Adrenal gland (tissue), 19 donors: ENCODE results near the gene HMGN5. TPM values are rescaled to one million over a fixed set of nuclear protein-coding genes. Genes with fewer than 3 reads are reported as not detected.

Experiments
- DNase-seq, 7 donors: peaks; one replicate each; pipeline ENCODE4 v3.0.0-alpha.2; 2019 to 2020
- H3K27ac ChIP-seq, 5 donors: fragments of 200-600 bp; sonication (generic) in 4 of 5; 1 replicate in 3 of 5; 2 replicates in 2 of 5; pipeline versions ENCODE4 v1.5.1 to v1.8.0; 2016 to 2020; ENCODE audit warnings: mild to moderate bottlenecking in 1 of 5
- H3K27me3 ChIP-seq: fragments of 200-600 bp; 2 replicates; pipeline ENCODE4 v1.8.0; 2021
- H3K36me3 ChIP-seq, 2 donors: fragments of 200-600 bp; replicated peaks in 1 of 2; 1 replicate in 1 of 2; 2 replicates in 1 of 2; pipeline versions ENCODE4 v1.5.1 to v1.8.0; 2018 to 2022
- H3K4me1 ChIP-seq, 2 donors: fragments of 200-600 bp; replicated peaks in 1 of 2; 1 replicate in 1 of 2; 2 replicates in 1 of 2; pipeline versions ENCODE4 v1.5.1 to v1.8.0; 2018 to 2021
- H3K4me3 ChIP-seq, 4 donors: fragments of 200-600 bp; sonication (generic) in 3 of 4; one replicate each; pipeline ENCODE4 v1.5.1; 2016 to 2018
- H3K9me3 ChIP-seq, 3 donors: fragments of 200-600 bp; sonication (generic) in 1 of 3; replicated peaks in 1 of 3; 1 replicate in 2 of 3; 2 replicates in 1 of 3; pipeline versions ENCODE4 v1.5.1 to v1.8.0; 2016 to 2021
- CTCF ChIP-seq, 6 experiments: fragments of 450-650 bp in 4 of 6; fragments of 200-600 bp in 2 of 6; sonication (generic) in 1 of 6; IDR thresholded peaks; 1 replicate in 5 of 6; 2 replicates in 1 of 6; pipeline versions ENCODE4 v1.5.1 to v1.8.0; 2016 to 2021; ENCODE audit warnings: antibody characterized with exemption in 6 of 6, mild to moderate bottlenecking in 2 of 6, moderate library complexity in 1 of 6
- POLR2A ChIP-seq, 2 donors: fragments of 450-650 bp; IDR thresholded peaks; one replicate each; pipeline ENCODE4 v1.6.1; 2017; ENCODE audit warnings: antibody characterized with exemption in 2 of 2, mild to moderate bottlenecking in 2 of 2, moderate library complexity in 1 of 2
- WGBS, 4 donors: extraction: QIAGEN DNeasy Blood & Tissue Kit in 2 of 4; methylation state at CpG; one replicate each; pipeline versions ENCODE4 v1.1.5 to v1.1.7; 2013 to 2017; 5-methylcytosine and 5-hydroxymethylcytosine counted together
- intact Hi-C, 2 donors: fragments of 100-400 bp; cut with DNase I; formaldehyde crosslinking; loops; one replicate each; pipeline versions ENCODE4 v1.14.1 to v1.15.0; 2022 to 2023
- long read RNA-seq, 10 donors: library from polyadenylated mRNA in 3 of 10; unstranded in 2 of 10; stranded (forward) in 1 of 10; transcript quantifications; one replicate each; pipeline ENCODE4 v2.0.0 and lab custom pipeline, GENCODE V29; 2021 to 2026
- polyA plus RNA-seq, 3 donors: library from polyadenylated mRNA; stranded (reverse); fragments of 200-250 nt in 2 of 3; fragments of 350-450 nt in 1 of 3; fragmentation: Illumina TruSeq in 1 of 3; extraction: RNeasy Lipid Tissue Mini Kit (QIAGEN cat#74804) in 1 of 3; gene quantifications; one replicate each; pipeline ENCODE4 v1.2.3, GENCODE V29; 2013 to 2014
- total RNA-seq, 9 donors: library from RNA; depleted of rRNA in 4 of 9; stranded (reverse); fragments of >200 nt in 4 of 9; fragments of 120-200 nt in 1 of 9; fragmentation: NEBNext Ultra II Directional in 1 of 9; extraction: Animal tissue kit (Norgen Biotek cat#: 25700) in 1 of 9; gene quantifications; one replicate each; pipeline versions ENCODE4 v1.1.0 to v1.2.4, GENCODE V29; 2013 to 2023
- donor health status: healthy with polysubstance abuse.
- donor health status: Bipolar disorder and iron deficiency.
- donor health status: DM: yes; HTN: yes; CAD: no.
- donor health status: DM: no; HTN: no; CAD: no.
- donor health status: DM: no; HTN: no; CAD: no.
- donor health status: DM: yes; HTN: yes; CAD: no.

Gene HMGN5
- total RNA-seq (10 to 100 TPM in 1 of 9 donors, 1 to 10 TPM in 7, under 1 TPM in 1; 0.42 to 11.3 (median 4.6) TPM), polyA plus RNA-seq (10 to 100 TPM; 25.7 to 73.7 (median 33.9) TPM)
- long read RNA-seq, donor 1, transcript HMGN5-202 (5 exons, 572 nt), result minor isoform, 5 of 420 reads
- long read RNA-seq, donor 1, transcript HMGN5-203 (6 exons, 578 nt), result major isoform, 27 of 420 reads
- long read RNA-seq, donor 1, partial matches to known transcripts, result 384 of 420 reads
- long read RNA-seq, donor 1, other reads (novel, unspliced or antisense), result 0 of 420 reads
- long read RNA-seq, donor 2, transcript HMGN5-203 (6 exons, 578 nt), result major isoform, 21 of 30 reads
- long read RNA-seq, donor 2, transcript HMGN5-202 (5 exons, 572 nt), result minor isoform, 6 of 30 reads
- long read RNA-seq, donor 2, partial matches to known transcripts, result 0 of 30 reads
- long read RNA-seq, donor 2, other reads (novel, unspliced or antisense), result 0 of 30 reads
- long read RNA-seq, donor 3, transcript HMGN5-203 (6 exons, 578 nt), result major isoform, 10 of 16 reads
- long read RNA-seq, donor 3, partial matches to known transcripts, result 0 of 16 reads
- long read RNA-seq, donor 3, other reads (novel, unspliced or antisense), result 0 of 16 reads
- long read RNA-seq, donor 4, transcript HMGN5-203 (6 exons, 578 nt), result major isoform, 10 of 27 reads
- long read RNA-seq, donor 4, partial matches to known transcripts, result 2 of 27 reads
- long read RNA-seq, donor 4, other reads (novel, unspliced or antisense), result 12 of 27 reads
- long read RNA-seq, donor 5, transcript HMGN5-203 (6 exons, 578 nt), result major isoform, 16 of 28 reads
- long read RNA-seq, donor 5, partial matches to known transcripts, result 1 of 28 reads
- long read RNA-seq, donor 5, other reads (novel, unspliced or antisense), result 8 of 28 reads
- long read RNA-seq, donor 6, transcript HMGN5-203 (6 exons, 578 nt), result major isoform, 5 of 20 reads
- long read RNA-seq, donor 6, partial matches to known transcripts, result 1 of 20 reads
- long read RNA-seq, donor 6, other reads (novel, unspliced or antisense), result 6 of 20 reads
- long read RNA-seq, donor 7, transcript HMGN5-203 (6 exons, 578 nt), result major isoform, 10 of 16 reads
- long read RNA-seq, donor 7, partial matches to known transcripts, result 0 of 16 reads
- long read RNA-seq, donor 7, other reads (novel, unspliced or antisense), result 0 of 16 reads
- long read RNA-seq, donor 8, transcript HMGN5-205 (4 exons, 742 nt), result minor isoform, 5 of 47 reads
- long read RNA-seq, donor 8, transcript HMGN5-202 (5 exons, 572 nt), result minor isoform, 6 of 47 reads
- long read RNA-seq, donor 8, transcript HMGN5-203 (6 exons, 578 nt), result major isoform, 35 of 47 reads
- long read RNA-seq, donor 8, partial matches to known transcripts, result 0 of 47 reads
- long read RNA-seq, donor 8, other reads (novel, unspliced or antisense), result 0 of 47 reads
- long read RNA-seq, donor 9, transcript HMGN5-203 (6 exons, 578 nt), result major isoform, 11 of 406 reads
- long read RNA-seq, donor 9, transcript HMGN5-202 (5 exons, 572 nt), result minor isoform, 5 of 406 reads
- long read RNA-seq, donor 9, partial matches to known transcripts, result 385 of 406 reads
- long read RNA-seq, donor 9, other reads (novel, unspliced or antisense), result 0 of 406 reads
- long read RNA-seq, donor 10, transcript HMGN5-203 (6 exons, 578 nt), result major isoform, 11 of 142 reads
- long read RNA-seq, donor 10, partial matches to known transcripts, result 127 of 142 reads
- long read RNA-seq, donor 10, other reads (novel, unspliced or antisense), result 0 of 142 reads

- no peaks in the 10 kb centered on the region for H3K27me3 ChIP-seq
- peak within 1 kb of the TSS; percentile 14 to 64 (median 48) for H3K4me3 ChIP-seq
- DNase-seq, result peak; percentile 78 to 91 (median 87)
- intact Hi-C loops, result no loop called here
- TF ChIP-seq POLR2A (IDR thresholded peaks at IDR 0.05) (peak in 1 of 2 donors; percentile 63), CTCF (IDR thresholded peaks at IDR 0.05) (peak in 2 of 6 experiments; percentile 6 to 29)
- H3K27ac ChIP-seq, result peak within 1 kb of the TSS; percentile 42 to 86 (median 74)
- H3K36me3 ChIP-seq, result no peaks in the 10 kb centered on the region
- peaks cover 5 to 7% of the 10 kb centered on the region in 2 donors for H3K4me1 ChIP-seq
- H3K9me3 ChIP-seq, result no peaks in the 10 kb centered on the region
- 0 to 25% (median 10%) methylated on average over 20 to 23 of the region's 23 CpGs for WGBS, 4 donors
Observed at GRCh38 chrX:81201671-81202455, at the start of gene HMGN5, which contains the start of gene SH3BGRL. TSS of gene HMGN5 (minus strand) at chrX:81201913. CDS start at chrX:81121549, 80,364 bp downstream. TSS of gene SH3BGRL (plus strand) at chrX:81202102. CDS start at chrX:81202201, 99 bp downstream.

GRCh38 chrX:81241753-81242152 is 40.0 kb upstream of the HMGN5 start:
- no peak overlapping the region for H3K4me3 ChIP-seq
- intact Hi-C loops, result no loop called here
- H3K36me3 ChIP-seq, result no peaks in the 10 kb centered on the region
- TF ChIP-seq CTCF (IDR thresholded peaks at IDR 0.05) (no peak), POLR2A (IDR thresholded peaks at IDR 0.05) (no peak)
- H3K27ac ChIP-seq, result no peak overlapping the region
- no peak for DNase-seq
- no peaks in the 10 kb centered on the region for H3K27me3 ChIP-seq
- H3K4me1 ChIP-seq, result no peaks in the 10 kb centered on the region
- no peaks in the 10 kb centered on the region for H3K9me3 ChIP-seq
- WGBS, 4 donors, result 80 to 97% (median 92%) methylated on average over 4 to 7 of the region's 7 CpGs

- Histone ChIP-seq H3K4me3 (no peak overlapping the region), H3K27me3 (no peaks in the 10 kb centered on the region), H3K36me3 (no peaks in the 10 kb centered on the region), H3K9me3 (no peaks in the 10 kb centered on the region), H3K4me1 (no peaks in the 10 kb centered on the region), H3K27ac (no peak overlapping the region)
- intact Hi-C loops, result no loop called here
- TF ChIP-seq POLR2A (IDR thresholded peaks at IDR 0.05) (no peak), CTCF (IDR thresholded peaks at IDR 0.05) (no peak)
- no peak for DNase-seq
- 76 to 100% (median 85%) methylated on average over 2 to 4 of the region's 4 CpGs for WGBS, 4 donors
Observed at GRCh38 chrX:81240701-81241331, 39.1 kb upstream of the HMGN5 start.
